Activated T-cell treated with anti-CD3 and anti-CD28 coated beads for 24 hours (primary cell): Measurements from ENCODE around the gene DNAH3.
"Not testable (repeated sequence)": the region's sequence is repeated elsewhere in the genome, so short reads cannot be mapped to it uniquely, and the experiment has no call there.

Experiments used
- DNase-seq: peaks from one replicate; pipeline ENCODE4 v3.0.0-alpha.2; 2020; ENCODE audit warnings: low read depth

The DNAH3 gene

DNA sequence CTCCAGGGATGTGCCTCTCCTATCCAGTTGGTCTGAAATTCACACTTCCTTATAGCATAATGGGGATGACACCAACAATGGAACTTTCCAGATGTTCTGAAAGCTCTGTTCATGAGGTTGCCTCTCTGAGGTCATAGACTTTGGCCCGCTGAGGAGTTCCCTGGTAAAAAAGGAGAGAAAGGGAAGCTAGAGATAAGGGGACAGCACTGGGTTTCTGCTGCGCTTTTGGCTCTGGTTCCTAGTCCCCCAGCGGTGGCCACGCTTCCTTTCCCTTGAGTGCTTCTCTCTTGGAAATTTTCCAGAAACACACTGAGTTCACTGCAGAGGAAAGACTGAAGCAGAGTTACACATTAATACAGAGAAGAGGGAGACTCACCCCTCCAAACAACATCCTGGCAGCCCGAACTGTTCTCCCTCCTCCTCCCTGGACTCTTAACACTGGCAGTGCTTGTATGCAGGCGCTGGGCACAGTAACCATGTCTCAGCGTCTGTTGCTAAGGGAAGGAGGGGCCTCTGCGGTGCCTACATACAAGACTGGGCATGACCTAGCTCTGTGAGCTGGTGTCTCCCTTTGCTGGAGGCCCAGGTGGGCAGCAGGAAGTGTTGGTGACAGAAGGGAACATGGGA is at the start of gene DNAH3:
Gene DNAH3, minus strand, starts transcription at position 472 of the 627 bp plus-strand sequence. CDS start 527 bp downstream, outside the sequence.
- no peak for DNase-seq

GRCh38 chr16:21199607-21200218 is 49.1 kb upstream of the DNAH3 start:
- DNase-seq: no peak

GRCh38 chr16:21197621-21198020 is 47.0 kb upstream of the DNAH3 start:
- no peak for DNase-seq

DNA sequence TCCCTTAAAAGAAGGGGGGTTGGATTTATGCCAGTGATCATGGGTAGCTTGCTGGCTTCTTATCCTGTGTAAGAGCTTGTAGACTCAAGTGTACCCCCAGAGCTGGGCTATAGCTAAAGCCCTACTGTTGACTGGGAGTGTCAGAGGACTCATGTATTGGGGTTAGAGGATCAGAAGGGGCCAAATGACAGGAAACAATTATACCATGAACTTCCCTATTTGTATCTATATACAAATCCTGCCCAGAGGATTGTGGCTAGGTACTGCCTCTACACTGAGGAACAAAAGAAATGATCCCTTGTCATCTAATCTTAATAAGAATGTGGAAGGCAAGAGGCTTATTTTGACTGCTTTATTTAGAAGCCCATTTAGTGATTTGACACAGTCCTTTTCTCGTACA is 46.5 kb upstream of the DNAH3 start:
- no peak for DNase-seq

DNA sequence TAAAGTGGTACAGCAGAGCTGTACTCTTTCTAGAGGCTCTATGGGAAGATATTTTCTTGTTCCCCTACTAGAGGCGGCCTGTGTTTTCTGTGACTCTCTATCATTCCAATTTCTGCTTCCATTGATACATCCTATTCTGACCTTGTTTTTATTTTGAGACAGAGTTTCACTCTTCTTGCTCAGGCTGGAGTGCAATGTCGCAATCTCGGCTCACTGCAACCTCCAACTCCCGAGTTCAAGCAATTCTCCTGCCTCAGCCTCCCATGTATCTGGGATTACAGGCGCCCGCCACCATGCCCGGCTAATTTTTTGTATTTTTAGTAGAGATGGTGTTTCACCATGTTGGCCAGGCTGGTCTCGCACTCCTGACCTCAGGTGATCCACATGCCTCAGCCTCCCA is 44.7 kb upstream of the DNAH3 start:
- not testable (repeated sequence) for DNase-seq

- no peak for DNase-seq
Observed at GRCh38 chr16:21194771-21195301, 44.2 kb upstream of the DNAH3 start.

GRCh38 chr16:21192991-21193390 is 42.3 kb upstream of the DNAH3 start:
- no peak for DNase-seq

GRCh38 chr16:21190599-21190998 is 40.0 kb upstream of the DNAH3 start:
- DNase-seq: no peak

GRCh38 chr16:21190013-21190412 is 39.4 kb upstream of the DNAH3 start:
- no peak for DNase-seq

DNA sequence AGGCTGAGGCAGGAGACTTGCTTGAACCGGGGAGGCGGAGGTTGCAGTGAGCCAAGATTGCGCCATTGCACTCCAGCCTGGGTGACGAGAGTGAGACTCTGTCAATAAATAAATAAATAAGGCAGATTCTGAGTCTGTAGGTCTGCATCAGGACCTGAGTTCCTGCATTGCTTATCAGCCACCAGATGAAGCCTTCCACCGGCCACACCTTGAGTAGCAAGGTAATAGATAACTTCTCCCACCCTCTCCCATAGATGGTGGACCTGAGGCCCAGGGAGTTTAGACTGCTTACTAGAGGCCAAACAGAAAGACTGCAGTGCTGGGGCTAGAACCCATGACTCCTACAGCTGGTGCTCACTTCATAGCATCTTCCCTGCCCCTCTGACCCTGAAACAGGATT is 38.7 kb upstream of the DNAH3 start:
- no peak for DNase-seq

DNA sequence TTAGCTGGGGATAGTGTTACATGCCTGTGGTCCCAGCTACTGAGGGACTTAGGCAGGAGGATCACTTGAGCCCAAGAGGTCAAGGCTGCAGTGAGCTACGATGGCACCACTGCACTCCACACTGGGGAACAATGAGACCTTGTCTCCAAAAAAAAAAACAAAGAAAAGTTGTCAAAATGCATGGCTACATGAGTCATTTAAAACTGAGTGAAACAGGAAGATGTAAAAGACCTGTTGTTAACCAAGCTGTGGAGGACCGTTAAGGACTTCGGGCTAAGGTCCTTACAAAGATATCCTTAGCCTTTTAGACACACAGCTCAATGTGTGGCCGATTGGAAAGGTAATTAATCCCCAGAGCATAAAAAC is 35.7 kb upstream of the DNAH3 start:
- DNase-seq: no peak

- no peak for DNase-seq
Observed at GRCh38 chr16:21185659-21186325, 35.1 kb upstream of the DNAH3 start.

DNA sequence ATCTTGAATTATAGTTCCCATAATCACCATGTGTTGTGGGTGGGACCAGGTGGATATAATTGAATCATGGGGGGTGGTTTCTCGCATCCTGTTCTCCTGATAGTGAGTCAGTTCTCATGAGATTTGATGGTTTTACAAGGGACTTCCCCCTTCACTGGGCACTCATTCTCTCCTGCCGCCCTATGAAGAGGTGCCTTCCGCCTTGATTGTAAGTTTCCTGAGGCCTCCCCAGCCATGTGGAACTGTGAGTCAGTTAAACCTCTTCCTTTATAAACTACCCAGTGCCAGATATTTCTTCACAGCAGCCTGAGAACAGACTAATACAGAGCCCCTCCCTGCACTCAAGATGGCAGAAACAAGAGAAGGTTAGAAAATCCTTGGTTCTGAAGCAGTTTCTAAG is 34.2 kb upstream of the DNAH3 start:
- peak; percentile 30 for DNase-seq

DNA sequence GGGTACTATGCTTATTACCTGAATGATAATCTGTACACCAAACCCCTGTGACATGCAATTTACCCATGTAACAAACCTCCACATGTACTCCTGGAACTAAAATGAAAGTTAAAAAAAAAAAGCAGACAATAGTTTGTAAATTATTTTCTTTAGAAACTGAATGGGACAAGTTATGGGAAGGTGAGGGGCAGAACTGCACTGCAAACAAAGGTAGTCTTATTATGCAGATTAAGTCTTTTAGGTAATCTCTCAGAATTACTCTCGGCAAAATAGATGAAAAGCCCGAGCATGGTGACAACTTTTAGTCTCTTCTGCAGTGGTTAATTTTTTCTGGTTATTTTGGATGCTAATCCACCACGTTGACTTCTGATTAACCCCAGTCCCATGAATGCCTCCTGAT is 33.3 kb upstream of the DNAH3 start:
- DNase-seq: no peak

- no peak for DNase-seq
Observed at GRCh38 chr16:21179983-21180365, 29.3 kb upstream of the DNAH3 start.

DNA sequence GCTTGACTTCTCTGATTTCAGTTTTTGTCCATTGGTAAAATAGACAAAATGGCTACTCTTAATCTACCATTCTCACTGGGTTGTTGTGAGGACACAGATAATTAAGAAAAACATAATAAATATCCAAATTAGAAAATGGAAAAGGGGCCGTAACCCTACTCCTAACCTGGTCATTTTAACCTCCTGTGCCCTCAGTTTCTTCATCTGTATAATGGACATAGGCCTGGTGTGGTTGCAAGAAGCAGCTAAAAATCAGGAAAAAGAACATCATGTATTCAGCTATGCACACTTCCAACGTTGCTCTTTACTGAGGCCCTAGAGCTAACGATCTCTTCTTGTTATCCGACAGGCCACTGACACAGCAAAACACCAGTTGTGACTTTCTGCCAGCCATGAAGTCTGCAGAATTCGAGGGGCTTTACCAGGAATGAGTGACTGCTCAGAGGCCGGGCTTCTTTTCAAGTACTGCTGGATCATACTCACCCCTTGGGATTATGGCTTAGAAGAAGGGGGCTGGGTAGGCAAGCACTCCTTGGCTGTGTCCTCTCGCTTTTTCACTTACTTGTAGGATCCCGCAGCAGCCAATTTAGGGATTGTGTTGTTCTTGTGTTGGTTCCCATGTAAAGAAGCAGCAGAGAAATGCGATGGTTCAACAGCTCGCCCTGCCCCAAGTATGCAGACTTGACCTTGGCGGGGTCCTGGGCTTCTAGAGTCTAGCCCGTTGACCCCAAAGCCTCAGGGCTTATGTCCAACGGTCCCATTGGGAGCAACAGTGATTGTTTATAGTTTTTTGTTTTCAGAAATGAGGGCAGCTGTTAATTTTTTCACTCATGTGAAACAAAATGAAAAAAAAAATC is 28.7 kb upstream of the DNAH3 start:
- no peak for DNase-seq

DNA sequence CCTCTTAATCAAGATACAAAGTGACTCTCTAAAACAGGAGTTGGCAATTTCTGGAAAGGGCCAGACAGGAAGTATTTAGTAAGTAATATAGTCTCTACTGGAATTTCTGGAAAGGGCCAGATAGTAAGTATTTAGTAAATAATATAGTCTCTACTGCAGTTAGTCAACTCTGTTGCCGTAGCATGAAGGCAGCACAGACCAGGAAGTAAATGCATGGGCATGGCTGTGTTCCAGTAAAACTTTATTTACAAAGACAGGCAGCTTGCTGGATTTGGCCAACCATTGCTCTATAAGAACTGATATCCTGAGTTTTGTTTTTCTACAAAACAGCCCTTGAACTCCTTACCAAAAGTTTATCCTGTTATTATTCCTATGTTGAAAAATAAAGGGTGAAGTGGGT is 24.8 kb upstream of the DNAH3 start:
- no peak for DNase-seq

GRCh38 chr16:21172650-21173049 is 22.0 kb upstream of the DNAH3 start:
- no peak for DNase-seq

- not testable (repeated sequence) for DNase-seq
Observed at GRCh38 chr16:21170116-21170515, 19.5 kb upstream of the DNAH3 start.

- DNase-seq: no peak
Observed at GRCh38 chr16:21169249-21169981, 18.8 kb upstream of the DNAH3 start.

- no peak for DNase-seq
Observed at GRCh38 chr16:21167929-21168602, 17.4 kb upstream of the DNAH3 start.
